OCI-LY1 (cell line): ENCODE measurements around the gene TRIO.

ENCODE experiments used
- H2AFZ ChIP-seq: fragments of 200-600 bp; sonication (generic), shearing (Covaris generic); 2 replicates; pipeline ENCODE4 v1.6.0; 2014; ENCODE audit warnings: antibody characterized with exemption, mild to moderate bottlenecking, low read length
- H3F3A ChIP-seq: fragments of 200-600 bp; sonication (generic), shearing (Covaris generic); 2 replicates; pipeline ENCODE4 v1.6.0; 2014; ENCODE audit warnings: mild to moderate bottlenecking, antibody characterized with exemption, low read length, moderate library complexity; ENCODE audit not compliant: insufficient read depth
- H3K27ac ChIP-seq: fragments of 200-600 bp; sonication (generic); 2 replicates; pipeline ENCODE4 v1.5.1; 2014; ENCODE audit warnings: low read length, mixed run types, mild to moderate bottlenecking, low read depth; ENCODE audit not compliant: poor library complexity, severe bottlenecking
- H3K27me3 ChIP-seq: fragments of 200-600 bp; sonication (generic); 2 replicates; pipeline ENCODE4 v1.6.0; 2014; ENCODE audit warnings: antibody characterized with exemption, mild to moderate bottlenecking, low read length, moderate library complexity; ENCODE audit not compliant: insufficient read depth
- H3K36me3 ChIP-seq: fragments of 200-600 bp; sonication (generic); 2 replicates; pipeline ENCODE4 v1.6.1; 2014; ENCODE audit warnings: mild to moderate bottlenecking, antibody characterized with exemption, low read length, moderate library complexity, mixed read lengths; ENCODE audit not compliant: insufficient read depth
- H3K4me1 ChIP-seq: fragments of 200-600 bp; sonication (generic); 2 replicates; pipeline ENCODE4 v1.5.1; 2014; ENCODE audit warnings: mild to moderate bottlenecking, low read length, moderate library complexity; ENCODE audit not compliant: insufficient read depth, severe bottlenecking
- H3K4me2 ChIP-seq: fragments of 200-600 bp; sonication (generic), shearing (Covaris generic); 2 replicates; pipeline ENCODE4 v1.6.1; 2014; ENCODE audit warnings: low read length
- H3K4me3 ChIP-seq: fragments of 200-600 bp; sonication (generic); 2 replicates; pipeline ENCODE4 v1.5.1; 2014; ENCODE audit warnings: low read length, low read depth, mild to moderate bottlenecking, mixed read lengths; ENCODE audit not compliant: poor library complexity, severe bottlenecking
- H3K79me2 ChIP-seq: fragments of 200-600 bp; shearing (Covaris generic); 2 replicates; pipeline ENCODE4 v1.6.1; 2016; ENCODE audit warnings: mixed run types, low read length, mixed read lengths; ENCODE audit not compliant: insufficient read depth
- H3K9ac ChIP-seq: fragments of 200-600 bp; sonication (generic), shearing (Covaris generic); 2 replicates; pipeline ENCODE4 v1.6.1; 2014; ENCODE audit warnings: mild to moderate bottlenecking, low read length, mixed read lengths
- H3K9me2 ChIP-seq: fragments of 200-600 bp; sonication (generic), shearing (Covaris generic); 2 replicates; pipeline ENCODE4 v1.6.1; 2014; ENCODE audit warnings: low read depth, mild to moderate bottlenecking, low read length, mixed read lengths
- H3K9me3 ChIP-seq: fragments of 200-600 bp; shearing (Covaris generic); 2 replicates; pipeline ENCODE4 v1.6.1; 2014; ENCODE audit warnings: low read length, mixed read lengths
- H4K20me1 ChIP-seq: fragments of 200-600 bp; sonication (generic), shearing (Covaris generic); 2 replicates; pipeline ENCODE4 v1.6.0; 2016; ENCODE audit warnings: mild to moderate bottlenecking, low read length; ENCODE audit not compliant: insufficient read depth
- EZH2 ChIP-seq: fragments of 200-600 bp; sonication (generic), shearing (Covaris generic); IDR thresholded peaks from 2 replicates; pipeline ENCODE4 v1.8.0; 2017; ENCODE audit warnings: borderline replicate concordance, mixed run types, mild to moderate bottlenecking, antibody characterized with exemption, low read length, moderate library complexity, mixed read lengths
- TF ChIP-seq, protein P1 (sequence below): fragments of 200-600 bp; sonication (generic), shearing (Covaris generic); IDR thresholded peaks from 2 replicates; pipeline ENCODE4 v1.5.1; 2017; ENCODE audit warnings: mild to moderate bottlenecking, antibody characterized with exemption, low read length, moderate library complexity, mixed read lengths

TRIO gene

GRCh38 chr5:14143546-14143840, 351 bp downstream of the TRIO start:
- no peaks in the 10 kb centered on the region for H3K36me3 ChIP-seq
- no peaks in the 10 kb centered on the region for H3K4me1 ChIP-seq
- H3K4me2 ChIP-seq: no peak overlapping the region
- no peaks in the 10 kb centered on the region for H3K79me2 ChIP-seq
- H3F3A ChIP-seq: no peaks in the 10 kb centered on the region
- no peak overlapping the region for H2AFZ ChIP-seq
- H3K9me2 ChIP-seq: no peaks in the 10 kb centered on the region
- no peak overlapping the region for H3K27ac ChIP-seq
- no peaks in the 10 kb centered on the region for H3K9me3 ChIP-seq
- no peaks in the 10 kb centered on the region for H4K20me1 ChIP-seq
- no peaks in the 10 kb centered on the region for H3K27me3 ChIP-seq
- TF ChIP-seq, protein P1, sequence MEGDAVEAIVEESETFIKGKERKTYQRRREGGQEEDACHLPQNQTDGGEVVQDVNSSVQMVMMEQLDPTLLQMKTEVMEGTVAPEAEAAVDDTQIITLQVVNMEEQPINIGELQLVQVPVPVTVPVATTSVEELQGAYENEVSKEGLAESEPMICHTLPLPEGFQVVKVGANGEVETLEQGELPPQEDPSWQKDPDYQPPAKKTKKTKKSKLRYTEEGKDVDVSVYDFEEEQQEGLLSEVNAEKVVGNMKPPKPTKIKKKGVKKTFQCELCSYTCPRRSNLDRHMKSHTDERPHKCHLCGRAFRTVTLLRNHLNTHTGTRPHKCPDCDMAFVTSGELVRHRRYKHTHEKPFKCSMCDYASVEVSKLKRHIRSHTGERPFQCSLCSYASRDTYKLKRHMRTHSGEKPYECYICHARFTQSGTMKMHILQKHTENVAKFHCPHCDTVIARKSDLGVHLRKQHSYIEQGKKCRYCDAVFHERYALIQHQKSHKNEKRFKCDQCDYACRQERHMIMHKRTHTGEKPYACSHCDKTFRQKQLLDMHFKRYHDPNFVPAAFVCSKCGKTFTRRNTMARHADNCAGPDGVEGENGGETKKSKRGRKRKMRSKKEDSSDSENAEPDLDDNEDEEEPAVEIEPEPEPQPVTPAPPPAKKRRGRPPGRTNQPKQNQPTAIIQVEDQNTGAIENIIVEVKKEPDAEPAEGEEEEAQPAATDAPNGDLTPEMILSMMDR: no peak
- TF ChIP-seq EZH2: no peak
- H3K9ac ChIP-seq: no peak overlapping the region
- H3K4me3 ChIP-seq: no peak overlapping the region

GRCh38 chr5:14143841-14144585, 871 bp downstream of the TRIO start:
- no peaks in the 10 kb centered on the region for H3K27me3 ChIP-seq
- no peak overlapping the region for H2AFZ ChIP-seq
- H3K36me3 ChIP-seq: no peaks in the 10 kb centered on the region
- H3K4me2 ChIP-seq: no peak overlapping the region
- TF ChIP-seq EZH2: no peak
- TF ChIP-seq, protein P1: no peak
- no peak overlapping the region for H3K9ac ChIP-seq
- no peaks in the 10 kb centered on the region for H3K9me3 ChIP-seq
- no peak overlapping the region for H3K27ac ChIP-seq
- H3K79me2 ChIP-seq: no peaks in the 10 kb centered on the region
- no peak overlapping the region for H3K4me3 ChIP-seq
- no peaks in the 10 kb centered on the region for H3F3A ChIP-seq
- H4K20me1 ChIP-seq: no peaks in the 10 kb centered on the region
- no peaks in the 10 kb centered on the region for H3K4me1 ChIP-seq
- H3K9me2 ChIP-seq: no peaks in the 10 kb centered on the region

- H3K4me3 ChIP-seq: no peak overlapping the region
- H3K4me2 ChIP-seq: no peak overlapping the region
- H2AFZ ChIP-seq: no peak overlapping the region
- no peak overlapping the region for H3K9ac ChIP-seq
- TF ChIP-seq EZH2: no peak
- TF ChIP-seq, protein P1: no peak
- H3K79me2 ChIP-seq: no peaks in the 10 kb centered on the region
- no peaks in the 10 kb centered on the region for H3K4me1 ChIP-seq
- H3K27ac ChIP-seq: no peak overlapping the region
- H3K9me3 ChIP-seq: no peaks in the 10 kb centered on the region
- H3K27me3 ChIP-seq: no peaks in the 10 kb centered on the region
- no peaks in the 10 kb centered on the region for H3F3A ChIP-seq
- no peaks in the 10 kb centered on the region for H3K36me3 ChIP-seq
- no peaks in the 10 kb centered on the region for H3K9me2 ChIP-seq
- H4K20me1 ChIP-seq: no peaks in the 10 kb centered on the region
Observed at GRCh38 chr5:14144586-14145434, 1.7 kb downstream of the TRIO start.
